IgD-negative memory B cell (primary cell): ENCODE measurements around the gene CGA. TPM values are rescaled to one million over a fixed set of nuclear protein-coding genes. Genes with fewer than 3 reads are reported as not detected.
"Not testable (repeated sequence)": the region's sequence is repeated elsewhere in the genome, so short reads cannot be mapped to it uniquely, and the experiment has no call there.

Experiments used
- H3K27ac Mint-ChIP-seq, 3 donors: one replicate each; pipeline ENCODE4 v1.8.0; 2020 to 2022; ENCODE audit warnings: mild to moderate bottlenecking in 3 of 3, mixed read lengths in 3 of 3, moderate library complexity in 1 of 3
- H3K27me3 Mint-ChIP-seq: one replicate; pipeline ENCODE4 v1.8.0; 2021; ENCODE audit warnings: mixed read lengths
- H3K36me3 Mint-ChIP-seq: one replicate; pipeline ENCODE4 v1.8.0; 2020; ENCODE audit warnings: mild to moderate bottlenecking, mixed read lengths
- H3K4me1 Mint-ChIP-seq, 3 donors: one replicate each; pipeline ENCODE4 v1.8.0; 2020 to 2022; ENCODE audit warnings: mixed read lengths in 3 of 3, mild to moderate bottlenecking in 1 of 3
- H3K4me3 Mint-ChIP-seq, 4 donors: one replicate each; pipeline ENCODE4 v1.8.0; 2020 to 2022; ENCODE audit warnings: mild to moderate bottlenecking in 4 of 4, mixed read lengths in 4 of 4, moderate library complexity in 3 of 4
- H3K9me3 Mint-ChIP-seq, 3 donors: one replicate each; pipeline ENCODE4 v1.8.0; 2020 to 2021; ENCODE audit warnings: mixed read lengths in 3 of 3, mild to moderate bottlenecking in 1 of 3
- polyA plus RNA-seq: library from polyadenylated mRNA; unstranded; fragments of 300-500 nt; fragmentation: Illumina TruSeq; gene quantifications from one replicate; pipeline ENCODE4 v1.2.3, GENCODE V29; 2021

Gene CGA
- not detected for polyA plus RNA-seq

- Mint-ChIP-seq H3K27me3 (no peaks in the 10 kb centered on the region), H3K9me3 (no peaks in the 10 kb centered on the region), H3K4me3 (no peak within 1 kb of the TSS), H3K4me1 (peaks cover 13 to 15% (median 14%) of the 10 kb centered on the region in 3 donors), H3K27ac (no peak within 1 kb of the TSS), H3K36me3 (no peaks in the 10 kb centered on the region)
Observed at GRCh38 chr6:87095087-87095509, at the start of gene CGA. TSS of gene CGA (minus strand) at chr6:87095106. CDS start at chr6:87088200, 6,906 bp downstream.

- not testable (repeated sequence) for H3K36me3 Mint-ChIP-seq, H3K9me3 Mint-ChIP-seq, H3K27me3 Mint-ChIP-seq, H3K4me1 Mint-ChIP-seq, H3K4me3 Mint-ChIP-seq, H3K27ac Mint-ChIP-seq
Observed at GRCh38 chr6:87139927-87140326, 45.0 kb upstream of the CGA start.

- Mint-ChIP-seq H3K9me3 (no peaks in the 10 kb centered on the region), H3K27ac (peak overlapping the region in 1 of 3 donors; percentile 47), H3K36me3 (no peaks in the 10 kb centered on the region), H3K27me3 (no peaks in the 10 kb centered on the region), H3K4me1 (peaks cover 0 to 2% (median 1%) of the 10 kb centered on the region in 3 donors), H3K4me3 (no peak overlapping the region)
Observed at GRCh38 chr6:87139236-87139635, 44.3 kb upstream of the CGA start.

GRCh38 chr6:87136963-87137362 is 42.1 kb upstream of the CGA start:
- Mint-ChIP-seq H3K27ac (no peak overlapping the region), H3K4me3 (no peak overlapping the region), H3K27me3 (no peaks in the 10 kb centered on the region), H3K4me1 (peaks cover 0 to 5% (median 2%) of the 10 kb centered on the region in 3 donors), H3K9me3 (no peaks in the 10 kb centered on the region), H3K36me3 (no peaks in the 10 kb centered on the region)

- Mint-ChIP-seq H3K9me3 (no peaks in the 10 kb centered on the region), H3K4me1 (peaks cover 1 to 14% (median 2%) of the 10 kb centered on the region in 3 donors), H3K27ac (no peak overlapping the region)
Observed at GRCh38 chr6:87127737-87128136, 32.8 kb upstream of the CGA start.

GRCh38 chr6:87126501-87126900 is 31.6 kb upstream of the CGA start:
- no peaks in the 10 kb centered on the region for H3K9me3 Mint-ChIP-seq
- peaks cover 1 to 15% (median 2%) of the 10 kb centered on the region in 3 donors for H3K4me1 Mint-ChIP-seq
- H3K4me3 Mint-ChIP-seq: no peak overlapping the region
- no peak overlapping the region for H3K27ac Mint-ChIP-seq
- peaks cover 2% of the 10 kb centered on the region for H3K27me3 Mint-ChIP-seq
- H3K36me3 Mint-ChIP-seq: peaks cover 4% of the 10 kb centered on the region

More at GRCh38 chr6:87127737-87128136, 32.8 kb upstream of the CGA start:
- Mint-ChIP-seq H3K27me3 (peaks cover 2% of the 10 kb centered on the region), H3K36me3 (peaks cover 2% of the 10 kb centered on the region), H3K4me3 (no peak overlapping the region)

GRCh38 chr6:87124074-87124473 is 29.2 kb upstream of the CGA start:
- peaks cover 1 to 15% (median 2%) of the 10 kb centered on the region in 3 donors for H3K4me1 Mint-ChIP-seq
- peaks cover 4% of the 10 kb centered on the region for H3K36me3 Mint-ChIP-seq
- no peaks in the 10 kb centered on the region for H3K9me3 Mint-ChIP-seq
- H3K27ac Mint-ChIP-seq: no peak overlapping the region
- no peak overlapping the region for H3K4me3 Mint-ChIP-seq
- H3K27me3 Mint-ChIP-seq: peaks cover 2% of the 10 kb centered on the region

GRCh38 chr6:87122477-87122876 is 27.6 kb upstream of the CGA start:
- H3K4me1 Mint-ChIP-seq: peaks cover 1 to 16% (median 3%) of the 10 kb centered on the region in 3 donors
- peaks cover 2% of the 10 kb centered on the region for H3K27me3 Mint-ChIP-seq
- no peaks in the 10 kb centered on the region for H3K9me3 Mint-ChIP-seq
- H3K36me3 Mint-ChIP-seq: peaks cover 4% of the 10 kb centered on the region
- no peak overlapping the region for H3K4me3 Mint-ChIP-seq
- no peak overlapping the region for H3K27ac Mint-ChIP-seq

GRCh38 chr6:87118054-87118453 is 23.1 kb upstream of the CGA start:
- Mint-ChIP-seq H3K36me3 (peaks cover 2% of the 10 kb centered on the region), H3K4me3 (no peak overlapping the region), H3K9me3 (no peaks in the 10 kb centered on the region), H3K4me1 (peaks cover 11 to 26% (median 16%) of the 10 kb centered on the region in 3 donors), H3K27me3 (no peaks in the 10 kb centered on the region), H3K27ac (no peak overlapping the region)

- H3K9me3 Mint-ChIP-seq: no peaks in the 10 kb centered on the region
- H3K27me3 Mint-ChIP-seq: no peaks in the 10 kb centered on the region
Observed at GRCh38 chr6:87116922-87117321, 22.0 kb upstream of the CGA start.

GRCh38 chr6:87115402-87116135 is 20.7 kb upstream of the CGA start:
- Mint-ChIP-seq H3K36me3 (no peaks in the 10 kb centered on the region), H3K4me1 (peaks cover 11 to 22% (median 16%) of the 10 kb centered on the region in 3 donors), H3K27me3 (no peaks in the 10 kb centered on the region), H3K4me3 (peak overlapping the region in 1 of 4 donors; percentile 39), H3K27ac (peak overlapping the region in 1 of 3 donors; percentile 7), H3K9me3 (no peaks in the 10 kb centered on the region)

More at GRCh38 chr6:87116922-87117321, 22.0 kb upstream of the CGA start:
- no peak overlapping the region for H3K4me3 Mint-ChIP-seq
- peaks cover 11 to 22% (median 16%) of the 10 kb centered on the region in 3 donors for H3K4me1 Mint-ChIP-seq
- peaks cover 2% of the 10 kb centered on the region for H3K36me3 Mint-ChIP-seq
- H3K27ac Mint-ChIP-seq: no peak overlapping the region

- Mint-ChIP-seq H3K4me1 (peaks cover 5 to 10% (median 6%) of the 10 kb centered on the region in 3 donors), H3K4me3 (no peak overlapping the region), H3K27ac (no peak overlapping the region), H3K9me3 (no peaks in the 10 kb centered on the region), H3K36me3 (no peaks in the 10 kb centered on the region), H3K27me3 (peaks cover 1% of the 10 kb centered on the region)
Observed at GRCh38 chr6:87110636-87111035, 15.7 kb upstream of the CGA start.

- Mint-ChIP-seq H3K27me3 (peaks cover 1% of the 10 kb centered on the region), H3K4me1 (peaks cover 1 to 5% (median 3%) of the 10 kb centered on the region in 3 donors), H3K27ac (no peak overlapping the region), H3K9me3 (no peaks in the 10 kb centered on the region), H3K36me3 (no peaks in the 10 kb centered on the region), H3K4me3 (no peak overlapping the region)
Observed at GRCh38 chr6:87105823-87106222, 10.9 kb upstream of the CGA start.

- Mint-ChIP-seq H3K36me3 (no peaks in the 10 kb centered on the region), H3K27ac (no peak overlapping the region), H3K4me3 (no peak overlapping the region), H3K9me3 (no peaks in the 10 kb centered on the region), H3K4me1 (peaks cover 7 to 10% (median 9%) of the 10 kb centered on the region in 3 donors), H3K27me3 (peaks cover 1% of the 10 kb centered on the region)
Observed at GRCh38 chr6:87104667-87105066, 9.8 kb upstream of the CGA start.

- Mint-ChIP-seq H3K4me1 (peaks cover 13 to 16% (median 15%) of the 10 kb centered on the region in 3 donors), H3K27me3 (no peaks in the 10 kb centered on the region), H3K9me3 (no peaks in the 10 kb centered on the region), H3K36me3 (no peaks in the 10 kb centered on the region), H3K27ac (no peak overlapping the region), H3K4me3 (no peak overlapping the region)
Observed at GRCh38 chr6:87103977-87104601, 9.2 kb upstream of the CGA start.
